HepG2 (cell line): ENCODE results near the gene SLC4A5. TPM values are rescaled to one million over a fixed set of nuclear protein-coding genes. Genes with fewer than 3 reads are reported as not detected.

ENCODE experiments used
- CERS6 ChIP-seq: sonication (generic); formaldehyde crosslinking; IDR thresholded peaks from 2 replicates; pipeline ENCODE4 v1.5.0; 2020; ENCODE audit warnings: missing genetic modification reagents
- DBP ChIP-seq: sonication (generic); formaldehyde crosslinking; IDR thresholded peaks from 2 replicates; pipeline ENCODE4 v1.4.0; 2020; ENCODE audit warnings: missing genetic modification reagents; ENCODE audit errors: not compliant biosample characterization
- HDAC1 ChIP-seq: sonication (generic); formaldehyde crosslinking; IDR thresholded peaks from 2 replicates; pipeline ENCODE4 v1.5.1; 2020; ENCODE audit warnings: mild to moderate bottlenecking, missing genetic modification reagents
- HOXD1 ChIP-seq: sonication (generic); formaldehyde crosslinking; IDR thresholded peaks from 2 replicates; pipeline ENCODE4 v1.5.0; 2020; ENCODE audit warnings: missing genetic modification reagents
- RFX5 ChIP-seq: IDR thresholded peaks from 2 replicates; pipeline ENCODE4 v1.6.1; 2011; ENCODE audit warnings: low read depth, low read length, improper control_type of control experiment
- TFAP4 ChIP-seq: sonication (generic); IDR thresholded peaks from 2 replicates; pipeline ENCODE4 v1.6.1; 2016; ENCODE audit warnings: low read depth, borderline replicate concordance
- ZBTB42 ChIP-seq: sonication (generic); formaldehyde crosslinking; IDR thresholded peaks from 2 replicates; pipeline ENCODE4 v1.5.0; 2020; ENCODE audit warnings: mild to moderate bottlenecking, missing genetic modification reagents
- ZNF24 ChIP-seq: fragments of 450-650 bp; IDR thresholded peaks from 2 replicates; pipeline ENCODE4 v1.6.1; 2017; ENCODE audit warnings: antibody characterized with exemption, mild to moderate bottlenecking
- ZNF251 ChIP-seq: sonication (generic); formaldehyde crosslinking; IDR thresholded peaks from 2 replicates; pipeline ENCODE4 v1.9.0; 2021; ENCODE audit warnings: mild to moderate bottlenecking, missing genetic modification reagents
- ZNF280D ChIP-seq: sonication (generic); formaldehyde crosslinking; IDR thresholded peaks from 2 replicates; pipeline ENCODE4 v1.5.1; 2020; ENCODE audit warnings: mild to moderate bottlenecking, missing genetic modification reagents
- polyA plus RNA-seq, 8 experiments: library from polyadenylated mRNA; depleted of rRNA in 3 of 8; stranded (reverse) in 7 of 8; unstranded in 1 of 8; fragments of >200 nt; fragmentation: Illumina TruSeq in 4 of 8; extraction: Trizol in 4 of 8; gene quantifications; 2 replicates each; pipeline versions ENCODE4 v1.2.1 to v1.2.3, GENCODE V29; 2011 to 2016; ENCODE audit warnings: low read depth in 4 of 8, missing spikeins in 1 of 8, mixed read lengths in 1 of 8; ENCODE audit not compliant: insufficient read depth in 1 of 8
- total RNA-seq, 5 experiments: library from RNA; depleted of rRNA; stranded (reverse); fragments of >200 nt; fragmentation: Illumina TruSeq; extraction: Trizol; gene quantifications; 2 replicates each; pipeline ENCODE4 v1.2.3, GENCODE V29; 2016; ENCODE audit warnings: low read depth in 1 of 5
- TF ChIP-seq, protein P1 (sequence below): IDR thresholded peaks from 2 replicates; pipeline ENCODE4 v1.6.1; 2016; ENCODE audit warnings: low read depth, control low read depth
- TF ChIP-seq, protein P2 (sequence below): sonication (generic); formaldehyde crosslinking; IDR thresholded peaks from 2 replicates; pipeline ENCODE4 v1.5.0; 2020; ENCODE audit warnings: mild to moderate bottlenecking, missing genetic modification reagents

The SLC4A5 gene
- total and polyA plus RNA-seq, 2 of the 13 experiments (the other 11 are each of a cell fraction or from before 2014, with no cell fraction given) = 0.50 TPM; not detected in 1

- TF ChIP-seq ZNF280D (peak; percentile 6; the same call in 1 of the 2 replicates), DBP (CRISPR knock-in tag) (peak; percentile 15), CERS6 (0 out of 2 replicates have a peak, but pooled peaks have one; percentile 10), ZNF24 (peak; percentile 23; the same call in 1 of the 2 replicates), ZBTB42 (0 out of 2 replicates have a peak, but pooled peaks have one; percentile 21), TFAP4 (no peak), ZNF251 (CRISPR knock-in tag) (no peak), RFX5 (peak; percentile 66), HDAC1 (no peak), HOXD1 (no peak)
- TF ChIP-seq, protein P1, sequence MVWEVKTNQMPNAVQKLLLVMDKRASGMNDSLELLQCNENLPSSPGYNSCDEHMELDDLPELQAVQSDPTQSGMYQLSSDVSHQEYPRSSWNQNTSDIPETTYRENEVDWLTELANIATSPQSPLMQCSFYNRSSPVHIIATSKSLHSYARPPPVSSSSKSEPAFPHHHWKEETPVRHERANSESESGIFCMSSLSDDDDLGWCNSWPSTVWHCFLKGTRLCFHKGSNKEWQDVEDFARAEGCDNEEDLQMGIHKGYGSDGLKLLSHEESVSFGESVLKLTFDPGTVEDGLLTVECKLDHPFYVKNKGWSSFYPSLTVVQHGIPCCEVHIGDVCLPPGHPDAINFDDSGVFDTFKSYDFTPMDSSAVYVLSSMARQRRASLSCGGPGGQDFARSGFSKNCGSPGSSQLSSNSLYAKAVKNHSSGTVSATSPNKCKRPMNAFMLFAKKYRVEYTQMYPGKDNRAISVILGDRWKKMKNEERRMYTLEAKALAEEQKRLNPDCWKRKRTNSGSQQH (CRISPR knock-in tag) = peak; percentile 44; the same call in 1 of the 2 replicates
- TF ChIP-seq, protein P2, sequence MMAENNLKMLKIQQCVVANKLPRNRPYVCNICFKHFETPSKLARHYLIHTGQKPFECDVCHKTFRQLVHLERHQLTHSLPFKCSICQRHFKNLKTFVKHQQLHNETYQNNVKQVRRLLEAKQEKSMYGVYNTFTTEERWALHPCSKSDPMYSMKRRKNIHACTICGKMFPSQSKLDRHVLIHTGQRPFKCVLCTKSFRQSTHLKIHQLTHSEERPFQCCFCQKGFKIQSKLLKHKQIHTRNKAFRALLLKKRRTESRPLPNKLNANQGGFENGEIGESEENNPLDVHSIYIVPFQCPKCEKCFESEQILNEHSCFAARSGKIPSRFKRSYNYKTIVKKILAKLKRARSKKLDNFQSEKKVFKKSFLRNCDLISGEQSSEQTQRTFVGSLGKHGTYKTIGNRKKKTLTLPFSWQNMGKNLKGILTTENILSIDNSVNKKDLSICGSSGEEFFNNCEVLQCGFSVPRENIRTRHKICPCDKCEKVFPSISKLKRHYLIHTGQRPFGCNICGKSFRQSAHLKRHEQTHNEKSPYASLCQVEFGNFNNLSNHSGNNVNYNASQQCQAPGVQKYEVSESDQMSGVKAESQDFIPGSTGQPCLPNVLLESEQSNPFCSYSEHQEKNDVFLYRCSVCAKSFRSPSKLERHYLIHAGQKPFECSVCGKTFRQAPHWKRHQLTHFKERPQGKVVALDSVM (CRISPR knock-in tag) = peak; percentile 40; the same call in 1 of the 2 replicates
Observed at GRCh38 chr2:74198023-74198460, 145.2 kb downstream of the SLC4A5 start (continued).
